ENCODE data around the gene KIF26B.

DNA sequence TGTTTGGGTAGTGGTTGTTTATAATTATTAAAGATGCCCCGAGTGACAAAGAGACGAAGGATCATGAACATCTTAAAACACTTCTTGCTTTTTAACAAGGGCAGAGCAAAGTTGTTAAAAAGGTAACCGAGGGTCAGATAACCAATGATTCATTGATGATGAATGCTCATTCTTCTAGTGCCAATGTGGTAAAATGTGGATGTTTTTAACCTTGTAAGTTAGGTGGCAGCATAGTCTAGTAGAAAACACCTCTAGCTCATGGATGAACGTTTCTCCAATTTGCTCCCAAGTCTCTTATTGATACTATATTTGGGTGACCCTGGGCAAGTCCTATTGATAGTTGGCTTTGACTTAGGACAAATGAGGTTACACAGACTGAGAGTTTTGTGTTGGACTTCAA is 167.9 kb downstream of the KIF26B start:
- no peak for TF ChIP-seq CTCF (IDR thresholded peaks at IDR 0.05)
- no peak for TF ChIP-seq POLR2A (IDR thresholded peaks at IDR 0.05)
- no peak for TF ChIP-seq POLR2AphosphoS5 (IDR thresholded peaks at IDR 0.05)

Data from stomach (tissue), 4 donors.